ENCODE results near the gene PLCH1.

Gene PLCH1

GRCh38 chr3:155420881-155421486 lies 323.9 kb downstream of the PLCH1 start:
- no peaks in the 10 kb centered on the region for H3K4me1 ChIP-seq (ENCODE audit: control insufficient read depth, insufficient read depth, low read length)
- no peak for TF ChIP-seq ZNF707 (tag by site-specific recombination; IDR thresholded peaks at IDR 0.05)
- TF ChIP-seq ZNF701 (tag by site-specific recombination; IDR thresholded peaks at IDR 0.05) = no peak
- ChIA-PET CTCF (interaction anchor here (0.5 to 1.2 kb wide), 2 partner anchors 46 to 188 kb away, joined by 3 read pairs; no protein-coding TSS in a partner anchor), POLR2A (no interaction called here)
- H3K9me3 ChIP-seq (ENCODE audit: control insufficient read depth, insufficient read depth, low read depth, low read length) = no peaks in the 10 kb centered on the region
- no peaks in the 10 kb centered on the region for H3K36me3 ChIP-seq (ENCODE audit: control insufficient read depth in 2 of 2, insufficient read depth in 1 of 2, low read length in 2 of 2)
- no peak overlapping the region for H3K4me3 ChIP-seq (ENCODE audit: low read depth, low read length)
- H3K27ac ChIP-seq (ENCODE audit: extremely low read depth, low read depth, low read length) = no peak overlapping the region

DNA sequence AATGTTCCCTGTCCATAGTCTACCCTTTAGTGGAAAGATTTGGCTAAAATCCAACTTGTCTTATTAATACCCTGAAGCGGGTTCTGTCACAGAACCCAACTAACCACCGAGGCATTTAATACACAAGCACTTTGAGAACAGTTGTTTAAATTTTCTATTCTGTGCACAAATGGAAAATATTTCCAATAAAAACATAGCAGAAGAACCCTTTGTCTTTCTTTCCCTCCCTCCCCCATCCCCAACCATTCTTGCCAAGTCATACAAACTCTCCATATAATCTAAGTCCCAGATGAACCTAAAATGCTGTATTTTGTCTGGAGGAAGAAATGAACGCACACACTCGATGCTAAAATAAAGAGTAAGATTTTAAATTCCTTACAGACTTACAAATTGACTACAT lies 324.5 kb downstream of the PLCH1 start:
- H3K4me1 ChIP-seq (ENCODE audit: control insufficient read depth, insufficient read depth, low read length) = no peaks in the 10 kb centered on the region
- no peaks in the 10 kb centered on the region for H3K9me3 ChIP-seq (ENCODE audit: control insufficient read depth, insufficient read depth, low read depth, low read length)
- ChIA-PET CTCF (interaction anchor here (0.6 kb wide), 1 partner anchor 435 kb away, joined by 5 read pairs; no protein-coding TSS in a partner anchor), POLR2A (no interaction called here)
- no peak overlapping the region for H3K4me3 ChIP-seq (ENCODE audit: low read depth, low read length)
- no peak for TF ChIP-seq GLI2 (tag by site-specific recombination; IDR thresholded peaks at IDR 0.05; ENCODE audit: borderline replicate concordance, low read depth)
- no peaks in the 10 kb centered on the region for H3K36me3 ChIP-seq (ENCODE audit: control insufficient read depth in 2 of 2, insufficient read depth in 1 of 2, low read length in 2 of 2)
- H3K27ac ChIP-seq (ENCODE audit: extremely low read depth, low read depth, low read length) = no peak overlapping the region

DNA sequence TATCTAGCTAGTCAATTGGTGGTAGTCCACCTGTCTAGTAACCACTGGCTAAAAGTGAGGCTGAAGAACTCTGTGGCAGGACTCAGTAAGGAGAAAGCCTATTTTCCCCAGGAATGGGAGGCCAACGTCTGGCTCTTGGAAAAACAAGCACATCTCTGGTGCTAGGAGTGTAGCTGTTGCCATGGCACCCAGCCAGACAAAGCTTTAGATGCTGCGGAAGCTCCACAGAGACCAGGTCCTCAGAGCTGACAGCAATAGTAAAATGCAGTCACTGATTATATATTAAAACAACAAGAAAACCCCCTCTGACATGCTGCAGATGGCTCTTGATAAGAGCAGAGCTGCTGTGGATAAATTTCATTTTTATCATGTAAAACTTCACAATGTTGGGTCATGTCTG lies 326.5 kb downstream of the PLCH1 start:
- ChIA-PET POLR2A (no interaction called here), CTCF (interaction anchor here (0.5 to 1.4 kb wide), 2 partner anchors 276 to 284 kb away, joined by 3 to 4 read pairs; no protein-coding TSS in a partner anchor)
- no peaks in the 10 kb centered on the region for H3K9me3 ChIP-seq (ENCODE audit: control insufficient read depth, insufficient read depth, low read depth, low read length)
- H3K4me3 ChIP-seq (ENCODE audit: low read depth, low read length) = no peak overlapping the region
- H3K27ac ChIP-seq (ENCODE audit: extremely low read depth, low read depth, low read length) = no peak overlapping the region
- H3K4me1 ChIP-seq (ENCODE audit: control insufficient read depth, insufficient read depth, low read length) = no peaks in the 10 kb centered on the region
- no peaks in the 10 kb centered on the region for H3K36me3 ChIP-seq (ENCODE audit: control insufficient read depth in 2 of 2, insufficient read depth in 1 of 2, low read length in 2 of 2)
- no peak for TF ChIP-seq ZNF548 (tag by site-specific recombination; IDR thresholded peaks at IDR 0.05)
- TF ChIP-seq ZNF157 (tag by site-specific recombination; IDR thresholded peaks at IDR 0.05) = no peak
- no peak for TF ChIP-seq MZF1 (tag by site-specific recombination; IDR thresholded peaks at IDR 0.05; ENCODE audit: borderline replicate concordance)
- TF ChIP-seq IKZF3 (tag by site-specific recombination; IDR thresholded peaks at IDR 0.05) = no peak
- TF ChIP-seq BCL6B (tag by site-specific recombination; IDR thresholded peaks at IDR 0.05) = no peak
- no peak for TF ChIP-seq KLF7 (tag by site-specific recombination; IDR thresholded peaks at IDR 0.05; ENCODE audit: borderline replicate concordance)
- TF ChIP-seq ZNF114 (tag by site-specific recombination; IDR thresholded peaks at IDR 0.05) = no peak
- TF ChIP-seq HIC1 (tag by site-specific recombination; IDR thresholded peaks at IDR 0.05) = no peak
- no peak for TF ChIP-seq WT1 (tag by site-specific recombination; IDR thresholded peaks at IDR 0.05)
- no peak for TF ChIP-seq ZNF121 (tag by site-specific recombination; IDR thresholded peaks at IDR 0.05)
- no peak for TF ChIP-seq ZXDB (tag by site-specific recombination; IDR thresholded peaks at IDR 0.05)
- TF ChIP-seq, protein P1, sequence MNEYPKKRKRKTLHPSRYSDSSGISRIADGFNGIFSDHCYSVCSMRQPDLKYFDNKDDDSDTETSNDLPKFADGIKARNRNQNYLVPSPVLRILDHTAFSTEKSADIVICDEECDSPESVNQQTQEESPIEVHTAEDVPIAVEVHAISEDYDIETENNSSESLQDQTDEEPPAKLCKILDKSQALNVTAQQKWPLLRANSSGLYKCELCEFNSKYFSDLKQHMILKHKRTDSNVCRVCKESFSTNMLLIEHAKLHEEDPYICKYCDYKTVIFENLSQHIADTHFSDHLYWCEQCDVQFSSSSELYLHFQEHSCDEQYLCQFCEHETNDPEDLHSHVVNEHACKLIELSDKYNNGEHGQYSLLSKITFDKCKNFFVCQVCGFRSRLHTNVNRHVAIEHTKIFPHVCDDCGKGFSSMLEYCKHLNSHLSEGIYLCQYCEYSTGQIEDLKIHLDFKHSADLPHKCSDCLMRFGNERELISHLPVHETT (tag by site-specific recombination; IDR thresholded peaks at IDR 0.05) = no peak
- no peak for TF ChIP-seq ZNF664 (tag by site-specific recombination; IDR thresholded peaks at IDR 0.05)
- TF ChIP-seq, protein P2, sequence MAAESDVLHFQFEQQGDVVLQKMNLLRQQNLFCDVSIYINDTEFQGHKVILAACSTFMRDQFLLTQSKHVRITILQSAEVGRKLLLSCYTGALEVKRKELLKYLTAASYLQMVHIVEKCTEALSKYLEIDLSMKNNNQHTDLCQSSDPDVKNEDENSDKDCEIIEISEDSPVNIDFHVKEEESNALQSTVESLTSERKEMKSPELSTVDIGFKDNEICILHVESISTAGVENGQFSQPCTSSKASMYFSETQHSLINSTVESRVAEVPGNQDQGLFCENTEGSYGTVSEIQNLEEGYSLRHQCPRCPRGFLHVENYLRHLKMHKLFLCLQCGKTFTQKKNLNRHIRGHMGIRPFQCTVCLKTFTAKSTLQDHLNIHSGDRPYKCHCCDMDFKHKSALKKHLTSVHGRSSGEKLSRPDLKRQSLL (tag by site-specific recombination; IDR thresholded peaks at IDR 0.05) = no peak
- no peak for TF ChIP-seq GLIS1 (tag by site-specific recombination; IDR thresholded peaks at IDR 0.05)
- TF ChIP-seq, protein P3, sequence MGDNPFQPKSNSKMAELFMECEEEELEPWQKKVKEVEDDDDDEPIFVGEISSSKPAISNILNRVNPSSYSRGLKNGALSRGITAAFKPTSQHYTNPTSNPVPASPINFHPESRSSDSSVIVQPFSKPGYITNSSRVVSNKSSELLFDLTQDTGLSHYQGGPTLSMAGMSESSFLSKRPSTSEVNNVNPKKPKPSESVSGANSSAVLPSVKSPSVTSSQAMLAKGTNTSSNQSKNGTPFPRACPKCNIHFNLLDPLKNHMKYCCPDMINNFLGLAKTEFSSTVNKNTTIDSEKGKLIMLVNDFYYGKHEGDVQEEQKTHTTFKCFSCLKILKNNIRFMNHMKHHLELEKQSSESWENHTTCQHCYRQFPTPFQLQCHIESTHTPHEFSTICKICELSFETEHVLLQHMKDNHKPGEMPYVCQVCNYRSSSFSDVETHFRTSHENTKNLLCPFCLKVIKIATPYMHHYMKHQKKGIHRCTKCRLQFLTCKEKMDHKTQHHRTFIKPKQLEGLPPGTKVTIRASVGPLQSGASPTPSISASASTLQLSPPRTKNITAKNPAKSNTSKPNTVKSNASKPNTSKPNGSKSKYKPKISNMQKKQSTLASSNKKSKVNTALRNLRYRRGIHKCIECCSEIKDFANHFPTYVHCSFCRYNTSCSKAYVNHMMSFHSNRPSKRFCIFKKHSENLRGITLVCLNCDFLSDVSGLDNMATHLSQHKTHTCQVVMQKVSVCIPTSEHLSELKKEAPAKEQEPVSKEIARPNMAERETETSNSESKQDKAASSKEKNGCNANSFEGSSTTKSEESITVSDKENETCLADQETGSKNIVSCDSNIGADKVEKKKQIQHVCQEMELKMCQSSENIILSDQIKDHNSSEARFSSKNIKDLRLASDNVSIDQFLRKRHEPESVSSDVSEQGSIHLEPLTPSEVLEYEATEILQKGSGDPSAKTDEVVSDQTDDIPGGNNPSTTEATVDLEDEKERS (tag by site-specific recombination; IDR thresholded peaks at IDR 0.05) = no peak
